ENCODE results near the gene UNC5CL. TPM values are rescaled to one million over a fixed set of nuclear protein-coding genes. Genes with fewer than 3 reads are reported as not detected.

UNC5CL gene
- total and polyA plus RNA-seq, 2 donors (not counting 1 experiment from before 2014, with no cell fraction given): 4.5 to 4.7 TPM

- H3K9me3 ChIP-seq (ENCODE audit: control extremely low read depth in 1 of 3, control insufficient read depth in 2 of 3, insufficient read depth in 1 of 3, low read length in 2 of 3): no peaks in the 10 kb centered on the region
- peaks cover 16 to 20% of the 10 kb centered on the region in 2 donors for H3K4me1 ChIP-seq (ENCODE audit: control insufficient read depth in 2 of 2, insufficient read depth in 2 of 2, low read length in 2 of 2)
- no peak overlapping the region for H3K4me2 ChIP-seq (replicated peaks; ENCODE audit: low read depth, low read length, poor library complexity, severe bottlenecking)
- H3K79me2 ChIP-seq (ENCODE audit: control insufficient read depth, insufficient read depth, low read length): no peaks in the 10 kb centered on the region
- TF ChIP-seq, protein P1, sequence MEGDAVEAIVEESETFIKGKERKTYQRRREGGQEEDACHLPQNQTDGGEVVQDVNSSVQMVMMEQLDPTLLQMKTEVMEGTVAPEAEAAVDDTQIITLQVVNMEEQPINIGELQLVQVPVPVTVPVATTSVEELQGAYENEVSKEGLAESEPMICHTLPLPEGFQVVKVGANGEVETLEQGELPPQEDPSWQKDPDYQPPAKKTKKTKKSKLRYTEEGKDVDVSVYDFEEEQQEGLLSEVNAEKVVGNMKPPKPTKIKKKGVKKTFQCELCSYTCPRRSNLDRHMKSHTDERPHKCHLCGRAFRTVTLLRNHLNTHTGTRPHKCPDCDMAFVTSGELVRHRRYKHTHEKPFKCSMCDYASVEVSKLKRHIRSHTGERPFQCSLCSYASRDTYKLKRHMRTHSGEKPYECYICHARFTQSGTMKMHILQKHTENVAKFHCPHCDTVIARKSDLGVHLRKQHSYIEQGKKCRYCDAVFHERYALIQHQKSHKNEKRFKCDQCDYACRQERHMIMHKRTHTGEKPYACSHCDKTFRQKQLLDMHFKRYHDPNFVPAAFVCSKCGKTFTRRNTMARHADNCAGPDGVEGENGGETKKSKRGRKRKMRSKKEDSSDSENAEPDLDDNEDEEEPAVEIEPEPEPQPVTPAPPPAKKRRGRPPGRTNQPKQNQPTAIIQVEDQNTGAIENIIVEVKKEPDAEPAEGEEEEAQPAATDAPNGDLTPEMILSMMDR (IDR thresholded peaks at IDR 0.05): no peak
- TF ChIP-seq EZH2 (IDR thresholded peaks at IDR 0.05; ENCODE audit: borderline replicate concordance, insufficient read depth, low read depth, low read length, poor library complexity, severe bottlenecking): no peak
- no peak overlapping the region for H3K4me3 Mint-ChIP-seq
- ATAC-seq (ENCODE audit: low read depth): no peak
- peaks cover 21% of the 10 kb centered on the region for H3K4me1 Mint-ChIP-seq
- intact Hi-C loops (cut with micrococcal nuclease): no loop called here
- WGBS (ENCODE audit: insufficient coverage): no CpG with 5 or more reads among the region's 3 CpGs
- H3K27ac ChIP-seq (ENCODE audit: low read length in 2 of 2): no peak overlapping the region
- no peaks in the 10 kb centered on the region for H3K27me3 ChIP-seq (replicated peaks in 1 of 4; ENCODE audit: control extremely low read depth in 1 of 4, control insufficient read depth in 3 of 4, insufficient read depth in 4 of 4, low read length in 3 of 4)
- no peak overlapping the region for H3K4me3 ChIP-seq (ENCODE audit: control extremely low read depth in 1 of 5, extremely low read depth in 1 of 5, insufficient read depth in 1 of 5, low read depth in 2 of 5, low read length in 4 of 5)
- DNase-seq: no peak
- no peaks in the 10 kb centered on the region for H4K20me1 ChIP-seq (ENCODE audit: control insufficient read depth, insufficient read depth, low read length, poor library complexity, severe bottlenecking)
- H2AFZ ChIP-seq (ENCODE audit: insufficient read depth, low read depth, low read length, poor library complexity, severe bottlenecking): no peak overlapping the region
- H3K36me3 ChIP-seq (replicated peaks in 1 of 2; ENCODE audit: control extremely low read depth in 1 of 2, control insufficient read depth in 1 of 2, extremely low read depth in 1 of 2, insufficient read depth in 2 of 2, low read length in 1 of 2): peaks cover 0 to 6% of the 10 kb centered on the region in 2 experiments
- POLR2A ChIA-PET: no interaction called here
- H3K27ac Mint-ChIP-seq: no peak overlapping the region
- no peaks in the 10 kb centered on the region for H3K9me3 Mint-ChIP-seq (ENCODE audit: insufficient read depth)
- H3K9ac ChIP-seq (ENCODE audit: low read length): no peak overlapping the region
- CTCF ChIA-PET: interaction anchor here (1.1 to 5.2 kb wide), 5 partner anchors 8 to 27 kb away, joined by 3 to 25 read pairs (median 6); no protein-coding TSS in a partner anchor
- no peaks in the 10 kb centered on the region for H3K27me3 Mint-ChIP-seq
Observed at GRCh38 chr6:41054511-41054910, 15.5 kb upstream of the UNC5CL start.

GRCh38 chr6:41053041-41053440 lies 14.0 kb upstream of the UNC5CL start, which contains the start of gene APOBEC2:
Gene APOBEC2 (plus strand): TSS chr6:41053202. CDS start chr6:41053348, 146 bp downstream.
- ChIA-PET CTCF (interaction anchor here (2.2 to 5.2 kb wide), 2 partner anchors 14 to 15 kb away, joined by 8 to 25 read pairs; partner anchors contain the start of gene UNC5CL), POLR2A (no interaction called here)
- H2AFZ ChIP-seq (ENCODE audit: insufficient read depth, low read depth, low read length, poor library complexity, severe bottlenecking): peak within 1 kb of the TSS; percentile 60
- H3K27ac Mint-ChIP-seq: peak within 1 kb of the TSS; percentile 68
- peak within 1 kb of the TSS; percentile 24 for H3K4me3 Mint-ChIP-seq
- ATAC-seq (ENCODE audit: low read depth) (no peak), DNase-seq (no peak)
- peaks cover 16 to 20% of the 10 kb centered on the region in 2 donors for H3K4me1 ChIP-seq (ENCODE audit: control insufficient read depth in 2 of 2, insufficient read depth in 2 of 2, low read length in 2 of 2)
- H3K36me3 ChIP-seq (replicated peaks in 1 of 2; ENCODE audit: control extremely low read depth in 1 of 2, control insufficient read depth in 1 of 2, extremely low read depth in 1 of 2, insufficient read depth in 2 of 2, low read length in 1 of 2): peaks cover 0 to 7% of the 10 kb centered on the region in 2 experiments
- no peaks in the 10 kb centered on the region for H3K9me3 ChIP-seq (ENCODE audit: control extremely low read depth in 1 of 3, control insufficient read depth in 2 of 3, insufficient read depth in 1 of 3, low read length in 2 of 3)
- H3K9ac ChIP-seq (ENCODE audit: low read length): peak within 1 kb of the TSS; percentile 27
- WGBS (ENCODE audit: insufficient coverage): 100% methylated on average over 4 of the region's 5 CpGs
- TF ChIP-seq, protein P1 (IDR thresholded peaks at IDR 0.05): no peak
- no peak for TF ChIP-seq EZH2 (IDR thresholded peaks at IDR 0.05; ENCODE audit: borderline replicate concordance, insufficient read depth, low read depth, low read length, poor library complexity, severe bottlenecking)
- H3K9me3 Mint-ChIP-seq (ENCODE audit: insufficient read depth): no peaks in the 10 kb centered on the region
- H3K4me3 ChIP-seq (ENCODE audit: control extremely low read depth in 1 of 5, extremely low read depth in 1 of 5, insufficient read depth in 1 of 5, low read depth in 2 of 5, low read length in 4 of 5): peak within 1 kb of the TSS in 1 of 5 experiments; percentile 1
- H3K27me3 ChIP-seq (replicated peaks in 1 of 4; ENCODE audit: control extremely low read depth in 1 of 4, control insufficient read depth in 3 of 4, insufficient read depth in 4 of 4, low read length in 3 of 4): no peaks in the 10 kb centered on the region
- peak within 1 kb of the TSS; percentile 35 to 67 for H3K27ac ChIP-seq (ENCODE audit: low read length in 2 of 2)
- H3K27me3 Mint-ChIP-seq: no peaks in the 10 kb centered on the region
- intact Hi-C loops (cut with micrococcal nuclease): no loop called here
- H3K4me2 ChIP-seq (replicated peaks; ENCODE audit: low read depth, low read length, poor library complexity, severe bottlenecking): peak within 1 kb of the TSS; percentile 60
- H3K4me1 Mint-ChIP-seq: peaks cover 21% of the 10 kb centered on the region
- no peaks in the 10 kb centered on the region for H4K20me1 ChIP-seq (ENCODE audit: control insufficient read depth, insufficient read depth, low read length, poor library complexity, severe bottlenecking)
- H3K79me2 ChIP-seq (ENCODE audit: control insufficient read depth, insufficient read depth, low read length): no peaks in the 10 kb centered on the region
